GM12878 (cell line): ENCODE data around the gene LYPLA2. TPM values are rescaled to one million over a fixed set of nuclear protein-coding genes. Genes with fewer than 3 reads are reported as not detected.

Experiments
- ATAC-seq: fragments of 200-7000 bp; cut with Tn5 transposase; 3 replicates; pipeline ENCODE4 v1.9.1; 2020; ENCODE audit warnings: mild to moderate bottlenecking, moderate library complexity
- BruUV-seq: library from RNA; stranded (reverse); fragments of 400-500 nt; replicated peaks from 2 replicates; lab custom pipeline; 2021; lab: Mats Ljungman, UMichigan
- CTCF ChIA-PET: fragments of 300-600 bp; sonication (Branson Sonifier 250); formaldehyde crosslinking; extraction: SDS; loops from one replicate; lab custom pipeline; 2021; ENCODE audit warnings: inconsistent platforms; lab: Yijun Ruan, JAX
- POLR2A ChIA-PET: fragments of 350-600 bp; formaldehyde crosslinking; extraction: SDS; loops from one replicate; lab custom pipeline; 2021; ENCODE audit warnings: inconsistent platforms; lab: Charles Lee
- RAD21 ChIA-PET: fragments of 300-600 bp; sonication (Branson Sonifier 250); formaldehyde crosslinking; loops from one replicate; lab custom pipeline; 2023; ENCODE audit warnings: antibody characterized with exemption; ENCODE audit not compliant: unreplicated experiment; lab: Charles Lee
- SMC1A ChIA-PET: fragments of 300-600 bp; sonication (Branson Sonifier 250); formaldehyde crosslinking; loops from one replicate; lab custom pipeline; 2023; ENCODE audit not compliant: unreplicated experiment, uncharacterized antibody; lab: Charles Lee
- DNase-seq: peaks from one replicate; pipeline ENCODE4 v3.0.0-alpha.2; 2011; ENCODE audit warnings: low read depth, low spot score
- FAIRE-seq: peaks from 3 replicates; lab custom pipeline; 2011; peaks lifted over from hg19 to GRCh38; lab: Jason Lieb, UNC
- H2AFZ ChIP-seq: 2 replicates; pipeline ENCODE4 v1.6.0; 2011; ENCODE audit warnings: low read depth, low read length, control low read depth; ENCODE audit not compliant: control insufficient read depth
- H3K27ac ChIP-seq: 2 replicates; pipeline ENCODE4 v1.5.1; 2011; ENCODE audit warnings: control low read depth; ENCODE audit not compliant: control insufficient read depth, insufficient read depth
- H3K27me3 ChIP-seq, 2 experiments: replicated peaks in 1 of 2; 2 replicates each; pipeline versions ENCODE4 v1.6.0 to v1.6.1; 2011; ENCODE audit warnings: low read length in 1 of 2; ENCODE audit not compliant: control insufficient read depth in 2 of 2, insufficient read depth in 2 of 2
- H3K36me3 ChIP-seq, 2 experiments: 2 replicates each; pipeline ENCODE4 v1.5.1; 2011; ENCODE audit warnings: low read length in 1 of 2; ENCODE audit not compliant: control insufficient read depth in 2 of 2, insufficient read depth in 2 of 2
- H3K4me1 ChIP-seq: 2 replicates; pipeline ENCODE4 v1.6.1; 2011; ENCODE audit warnings: mild to moderate bottlenecking, low read length, moderate library complexity, mixed read lengths; ENCODE audit not compliant: control insufficient read depth, insufficient read depth
- H3K4me2 ChIP-seq: 2 replicates; pipeline ENCODE4 v1.6.0; 2011; ENCODE audit warnings: control low read depth; ENCODE audit not compliant: control insufficient read depth, insufficient read depth
- H3K4me3 ChIP-seq: fragments of 200-600 bp; sonication (generic); 2 replicates; pipeline ENCODE4 v1.5.1; 2016
- H3K79me2 ChIP-seq: 2 replicates; pipeline ENCODE4 v1.6.0; 2011; ENCODE audit warnings: low read length; ENCODE audit not compliant: control insufficient read depth, insufficient read depth
- H3K9ac ChIP-seq: 2 replicates; pipeline ENCODE4 v1.8.0; 2011; ENCODE audit warnings: low read length, control low read depth, mixed read lengths; ENCODE audit not compliant: control insufficient read depth, insufficient read depth
- H3K9me3 ChIP-seq: replicated peaks from 3 replicates; pipeline ENCODE4 v1.5.1; 2011; ENCODE audit warnings: mild to moderate bottlenecking, low read length; ENCODE audit not compliant: control insufficient read depth, insufficient read depth
- H4K20me1 ChIP-seq: 2 replicates; pipeline ENCODE4 v1.6.0; 2011; ENCODE audit not compliant: control insufficient read depth, insufficient read depth
- BMI1 ChIP-seq: fragments of 450-650 bp; IDR thresholded peaks from 2 replicates; pipeline ENCODE4 v1.6.1; 2016; ENCODE audit warnings: mild to moderate bottlenecking, moderate library complexity, borderline replicate concordance
- CBFB ChIP-seq: IDR thresholded peaks from 2 replicates; pipeline ENCODE4 v1.6.1; 2016; ENCODE audit warnings: antibody characterized with exemption, low read depth
- CHD4 ChIP-seq: fragments of 200-600 bp; sonication (generic); IDR thresholded peaks from 2 replicates; pipeline ENCODE4 v1.6.1; 2016; ENCODE audit warnings: mild to moderate bottlenecking
- DPF2 ChIP-seq: fragments of 450-650 bp; IDR thresholded peaks from 2 replicates; pipeline ENCODE4 v1.6.1; 2017; ENCODE audit warnings: mild to moderate bottlenecking
- HDGF ChIP-seq: fragments of 450-650 bp; IDR thresholded peaks from 2 replicates; pipeline ENCODE4 v1.6.1; 2016; ENCODE audit warnings: antibody characterized with exemption
- JUNB ChIP-seq: IDR thresholded peaks from 2 replicates; pipeline ENCODE4 v1.6.1; 2016; ENCODE audit warnings: antibody characterized with exemption, mild to moderate bottlenecking
- LARP7 ChIP-seq: fragments of 450-650 bp; IDR thresholded peaks from 2 replicates; pipeline ENCODE4 v1.6.1; 2017; ENCODE audit warnings: mild to moderate bottlenecking
- NFXL1 ChIP-seq: fragments of 450-650 bp; IDR thresholded peaks from 2 replicates; pipeline ENCODE4 v1.6.1; 2017; ENCODE audit warnings: antibody characterized with exemption, mild to moderate bottlenecking, borderline replicate concordance
- PAX5 ChIP-seq: IDR thresholded peaks from 2 replicates; pipeline ENCODE4 v1.6.1; 2011; ENCODE audit warnings: low read depth, low read length, borderline replicate concordance
- POLR2AphosphoS5 ChIP-seq: IDR thresholded peaks from 2 replicates; pipeline ENCODE4 v1.6.1; 2011; ENCODE audit warnings: mild to moderate bottlenecking, low read length, inconsistent platforms
- POU2F2 ChIP-seq: IDR thresholded peaks from 3 replicates; pipeline ENCODE4 v1.6.1; 2011; ENCODE audit warnings: low read depth, mild to moderate bottlenecking, low read length, borderline replicate concordance
- RUNX3 ChIP-seq: IDR thresholded peaks from 2 replicates; pipeline ENCODE4 v1.6.1; 2012; ENCODE audit warnings: low read length, inconsistent platforms
- TCF12 ChIP-seq: IDR thresholded peaks from 2 replicates; pipeline ENCODE4 v1.6.1; 2011; ENCODE audit warnings: low read depth, mild to moderate bottlenecking, low read length
- USF1 ChIP-seq: IDR thresholded peaks from 2 replicates; pipeline ENCODE4 v1.6.1; 2011; ENCODE audit warnings: borderline replicate concordance, low read depth, mild to moderate bottlenecking, moderate library complexity, mixed read lengths, low read length; ENCODE audit not compliant: insufficient read depth; ENCODE audit errors: extremely low read length
- ZBTB11 ChIP-seq: fragments of 450-650 bp; formaldehyde crosslinking; IDR thresholded peaks from 2 replicates; pipeline ENCODE4 v1.5.0; 2022; ENCODE audit warnings: mild to moderate bottlenecking, missing genetic modification characterization
- ZBTB4 ChIP-seq: fragments of 450-650 bp; formaldehyde crosslinking; IDR thresholded peaks from 2 replicates; pipeline ENCODE4 v1.4.0; 2022; ENCODE audit warnings: mild to moderate bottlenecking, moderate library complexity
- WGBS: methylation state at CpG from one replicate; pipeline ENCODE4 v1.1.6; 2016; ENCODE audit warnings: low lambda C conversion rate; ENCODE audit not compliant: insufficient replicate concordance, insufficient coverage; ENCODE audit errors: missing lambda C conversion rate; 5-methylcytosine and 5-hydroxymethylcytosine counted together
- in situ Hi-C: fragments of 300-500 bp; cut with MboI; formaldehyde crosslinking; loops from 9 replicates; pipeline ENCODE4 v1.14.3; 2018; ENCODE audit warnings: mixed read lengths
- intact Hi-C: fragments of 100-400 bp; cut with micrococcal nuclease; formaldehyde crosslinking; loops from one replicate; pipeline ENCODE4 v1.14.2; 2022; ENCODE audit not compliant: unreplicated experiment
- polyA plus RNA-seq, 11 experiments: library from polyadenylated mRNA; depleted of rRNA in 4 of 11; unstranded in 6 of 11; stranded (reverse) in 5 of 11; fragments of >200 nt; fragmentation: Nextera tagmentation in 4 of 11; fragmentation: Illumina TruSeq in 1 of 11; extraction: Ambion mirVana in 4 of 11; extraction: Trizol in 1 of 11; gene quantifications; 1 replicate in 1 of 11; 2 replicates in 10 of 11; pipeline versions ENCODE4 v1.2.1 to v1.2.3, GENCODE V29; 2011 to 2016; ENCODE audit warnings: inconsistent platforms in 2 of 11, missing spikeins in 2 of 11, low read depth in 1 of 11
- total RNA-seq, 4 experiments: library from RNA; depleted of rRNA in 3 of 4; stranded (reverse); fragments of >200 nt in 3 of 4; fragmentation: Illumina TruSeq in 1 of 4; extraction: Trizol in 1 of 4; gene quantifications; 2 replicates each; pipeline versions ENCODE4 v1.2.1 to v1.2.3, GENCODE V29; 2013 to 2021

Gene LYPLA2
- total and polyA plus RNA-seq, 10 of the 15 experiments (the other 5 are each of a cell fraction or from before 2014, with no cell fraction given): 2.7 to 129 (median 62.3) TPM

GRCh38 chr1:23791516-23792047, 637 bp downstream of the LYPLA2 start:
- 1% methylated on average over 14 of the region's 15 CpGs for WGBS
- H3K36me3 ChIP-seq: peaks cover 14 to 16% of the 10 kb centered on the region in 2 experiments; a peak in 3 of 4 replicates
- ATAC-seq (peak; percentile 65), FAIRE-seq (no peak), DNase-seq (no peak)
- CTCF ChIA-PET: interaction anchor here (0.7 to 1.7 kb wide), 6 partner anchors 10 to 125 kb away, joined by 3 to 10 read pairs (median 6); no protein-coding TSS in a partner anchor
- POLR2A ChIA-PET: interaction anchor here (0.5 to 2.4 kb wide), 5 partner anchors 10 to 161 kb away, joined by 3 to 10 read pairs (median 3); partner anchors contain the start of gene PITHD1
- peak overlapping the region; percentile 61 for H3K4me2 ChIP-seq
- peak overlapping the region; percentile 93 for H3K4me3 ChIP-seq
- H3K9ac ChIP-seq: peak overlapping the region; percentile 89
- peak overlapping the region; percentile 58 for H2AFZ ChIP-seq
- H4K20me1 ChIP-seq: no peaks in the 10 kb centered on the region
- SMC1A ChIA-PET: interaction anchor here (0.6 to 1.5 kb wide), 3 partner anchors 14 to 436 kb away, joined by 3 to 4 read pairs (median 3); no protein-coding TSS in a partner anchor
- no peaks in the 10 kb centered on the region for H3K27me3 ChIP-seq
- H3K27ac ChIP-seq: peak overlapping the region; percentile 71
- in situ Hi-C loops: loop anchor here (25.0 kb wide), 1 partner anchor 1446 kb away; the partner anchor contains the start of genes RSRP1 and SYF2
- BruUV-seq: no TSS peak
- intact Hi-C loops: no loop called here
- H3K79me2 ChIP-seq: peaks cover 23% of the 10 kb centered on the region
- H3K4me1 ChIP-seq: 0 out of 2 replicates have a peak, but pooled peaks cover 5% of the 10 kb centered on the region
- no peaks in the 10 kb centered on the region for H3K9me3 ChIP-seq
- RAD21 ChIA-PET: interaction anchor here (0.6 to 1.4 kb wide), 7 partner anchors 14 to 294 kb away, joined by 3 to 7 read pairs (median 3); partner anchors contain the start of gene PITHD1
- TF ChIP-seq BMI1: no peak
- TF ChIP-seq ZBTB11 (CRISPR knock-in tag): no peak
- TF ChIP-seq ZBTB4 (CRISPR knock-in tag): no peak
- no peak for TF ChIP-seq NFXL1
- TF ChIP-seq TCF12: no peak
- no peak; the same call in 1 of the 2 replicates for TF ChIP-seq POLR2AphosphoS5
- TF ChIP-seq CHD4: no peak
- no peak for TF ChIP-seq USF1
- peak; percentile 16; the same call in 1 of the 2 replicates for TF ChIP-seq HDGF
- no peak for TF ChIP-seq JUNB
- TF ChIP-seq CBFB: no peak
- TF ChIP-seq PAX5: no peak
- TF ChIP-seq DPF2: no peak
- TF ChIP-seq RUNX3: no peak
- peak; percentile 48; the same call in 1 of the 2 replicates for TF ChIP-seq LARP7
- 0 out of 3 replicates have a peak, but pooled peaks have one; percentile 17 for TF ChIP-seq POU2F2
